Mesenchymal stem cell (in vitro differentiated cells and primary cell): ENCODE data around the gene FNDC4. TPM values are rescaled to one million over a fixed set of nuclear protein-coding genes. Genes with fewer than 3 reads are reported as not detected.
A peak's percentile ranks its signal among the peaks of the same experiment; 100 is the strongest.

Experiments
- DNase-seq: peaks from one replicate; pipeline ENCODE4 v3.0.0-alpha.2; 2013
- H2AFZ ChIP-seq: one replicate; pipeline ENCODE4 v1.6.1; 2013; ENCODE audit warnings: low read depth, mild to moderate bottlenecking, control low read depth, inconsistent platforms, low read length, moderate library complexity
- H2AK5ac ChIP-seq: 2 replicates; pipeline ENCODE4 v1.6.1; 2013; ENCODE audit warnings: low read length, moderate library complexity, mild to moderate bottlenecking, inconsistent platforms; ENCODE audit not compliant: severe bottlenecking
- H2BK120ac ChIP-seq: one replicate; pipeline ENCODE4 v1.6.1; 2013; ENCODE audit warnings: low read depth, mild to moderate bottlenecking, inconsistent platforms, low read length, moderate library complexity
- H2BK12ac ChIP-seq, 2 experiments: one replicate each; pipeline ENCODE4 v1.6.1; 2013; ENCODE audit warnings: inconsistent platforms in 2 of 2, low read length in 2 of 2, mild to moderate bottlenecking in 2 of 2, moderate library complexity in 2 of 2, control low read depth in 1 of 2
- H2BK15ac ChIP-seq: one replicate; pipeline ENCODE4 v1.6.1; 2013; ENCODE audit warnings: mild to moderate bottlenecking, low read depth, inconsistent platforms; ENCODE audit not compliant: poor library complexity, severe bottlenecking
- H2BK5ac ChIP-seq: 2 replicates; pipeline ENCODE4 v1.6.1; 2013; ENCODE audit warnings: low read depth, mild to moderate bottlenecking, low read length, control low read depth, inconsistent platforms; ENCODE audit not compliant: poor library complexity, severe bottlenecking
- H3K14ac ChIP-seq, 2 experiments: one replicate each; pipeline ENCODE4 v1.6.1; 2013; ENCODE audit warnings: inconsistent platforms in 2 of 2, low read length in 2 of 2, control low read depth in 1 of 2, mild to moderate bottlenecking in 1 of 2, moderate library complexity in 1 of 2
- H3K18ac ChIP-seq, 2 experiments: one replicate each; pipeline ENCODE4 v1.6.1; 2013; ENCODE audit warnings: inconsistent platforms in 2 of 2, low read length in 2 of 2, control low read depth in 1 of 2, low read depth in 1 of 2, mild to moderate bottlenecking in 1 of 2
- H3K23ac ChIP-seq, 2 experiments: one replicate each; pipeline ENCODE4 v1.6.1; 2013; ENCODE audit warnings: inconsistent platforms in 2 of 2, low read length in 2 of 2, mild to moderate bottlenecking in 2 of 2, moderate library complexity in 2 of 2, control low read depth in 1 of 2
- H3K27ac ChIP-seq: 2 replicates; pipeline ENCODE4 v1.5.1; 2013; ENCODE audit warnings: mild to moderate bottlenecking, moderate library complexity, low read length, control low read depth, inconsistent platforms; ENCODE audit not compliant: poor library complexity, severe bottlenecking
- H3K27me3 ChIP-seq, 2 experiments: 2 replicates each; pipeline versions ENCODE4 v1.6.1 to v1.7.0; 2013; ENCODE audit warnings: low read length in 2 of 2, mild to moderate bottlenecking in 2 of 2, moderate library complexity in 2 of 2, control low read depth in 1 of 2, inconsistent platforms in 1 of 2; ENCODE audit not compliant: control insufficient read depth in 1 of 2, insufficient read depth in 1 of 2
- H3K36me3 ChIP-seq, 2 experiments: 2 replicates each; pipeline versions ENCODE4 v1.6.1 to v1.7.0; 2013; ENCODE audit warnings: low read length in 2 of 2, control low read depth in 1 of 2, inconsistent platforms in 1 of 2, low read depth in 1 of 2, mild to moderate bottlenecking in 1 of 2; ENCODE audit not compliant: insufficient read depth in 2 of 2, control insufficient read depth in 1 of 2
- H3K4ac ChIP-seq, 2 experiments: one replicate each; pipeline ENCODE4 v1.6.1; 2013; ENCODE audit warnings: inconsistent platforms in 2 of 2, low read length in 2 of 2, mild to moderate bottlenecking in 2 of 2, moderate library complexity in 2 of 2, control low read depth in 1 of 2, low read depth in 1 of 2
- H3K4me1 ChIP-seq: 2 replicates; pipeline ENCODE4 v1.6.1; 2013; ENCODE audit warnings: low read depth, low read length, control low read depth; ENCODE audit not compliant: control insufficient read depth, insufficient read depth
- H3K4me2 ChIP-seq: 2 replicates; pipeline ENCODE4 v1.6.1; 2013; ENCODE audit warnings: low read length, mild to moderate bottlenecking, inconsistent platforms; ENCODE audit not compliant: poor library complexity, severe bottlenecking
- H3K4me3 ChIP-seq, 2 experiments: 2 replicates each; pipeline versions ENCODE4 v1.5.1 to v1.7.0; 2013; ENCODE audit warnings: low read length in 2 of 2, mild to moderate bottlenecking in 2 of 2, control low read depth in 1 of 2, low read depth in 1 of 2; ENCODE audit not compliant: insufficient read depth in 1 of 2
- H3K79me1 ChIP-seq: replicated peaks from 2 replicates; pipeline ENCODE4 v1.6.1; 2013; ENCODE audit warnings: mild to moderate bottlenecking, control low read depth, low read length, inconsistent platforms; ENCODE audit not compliant: poor library complexity, severe bottlenecking
- H3K9ac ChIP-seq: 2 replicates; pipeline ENCODE4 v1.7.0; 2013; ENCODE audit warnings: mild to moderate bottlenecking, low read length, moderate library complexity
- H3K9me3 ChIP-seq: 2 replicates; pipeline ENCODE4 v1.7.0; 2013; ENCODE audit warnings: mild to moderate bottlenecking, low read length; ENCODE audit not compliant: control insufficient read depth
- H4K8ac ChIP-seq: one replicate; pipeline ENCODE4 v1.6.1; 2013; ENCODE audit warnings: inconsistent platforms, mild to moderate bottlenecking, low read length, moderate library complexity
- H4K91ac ChIP-seq: one replicate; pipeline ENCODE4 v1.6.1; 2013; ENCODE audit warnings: mild to moderate bottlenecking, low read length, inconsistent platforms
- WGBS: methylation state at CpG from one replicate; pipeline ENCODE4 v1.1.7; 2013; ENCODE audit warnings: mixed read lengths; 5-methylcytosine and 5-hydroxymethylcytosine counted together
- small RNA-seq: library from polyadenylated mRNA; stranded (forward); fragments of <200 nt; extraction: miRNeasy Mini kit (QIAGEN cat#:217004); gene quantifications from one replicate; pipeline ENCODE3, GENCODE V24; 2013; ENCODE audit warnings: low read depth

Gene FNDC4

DNA sequence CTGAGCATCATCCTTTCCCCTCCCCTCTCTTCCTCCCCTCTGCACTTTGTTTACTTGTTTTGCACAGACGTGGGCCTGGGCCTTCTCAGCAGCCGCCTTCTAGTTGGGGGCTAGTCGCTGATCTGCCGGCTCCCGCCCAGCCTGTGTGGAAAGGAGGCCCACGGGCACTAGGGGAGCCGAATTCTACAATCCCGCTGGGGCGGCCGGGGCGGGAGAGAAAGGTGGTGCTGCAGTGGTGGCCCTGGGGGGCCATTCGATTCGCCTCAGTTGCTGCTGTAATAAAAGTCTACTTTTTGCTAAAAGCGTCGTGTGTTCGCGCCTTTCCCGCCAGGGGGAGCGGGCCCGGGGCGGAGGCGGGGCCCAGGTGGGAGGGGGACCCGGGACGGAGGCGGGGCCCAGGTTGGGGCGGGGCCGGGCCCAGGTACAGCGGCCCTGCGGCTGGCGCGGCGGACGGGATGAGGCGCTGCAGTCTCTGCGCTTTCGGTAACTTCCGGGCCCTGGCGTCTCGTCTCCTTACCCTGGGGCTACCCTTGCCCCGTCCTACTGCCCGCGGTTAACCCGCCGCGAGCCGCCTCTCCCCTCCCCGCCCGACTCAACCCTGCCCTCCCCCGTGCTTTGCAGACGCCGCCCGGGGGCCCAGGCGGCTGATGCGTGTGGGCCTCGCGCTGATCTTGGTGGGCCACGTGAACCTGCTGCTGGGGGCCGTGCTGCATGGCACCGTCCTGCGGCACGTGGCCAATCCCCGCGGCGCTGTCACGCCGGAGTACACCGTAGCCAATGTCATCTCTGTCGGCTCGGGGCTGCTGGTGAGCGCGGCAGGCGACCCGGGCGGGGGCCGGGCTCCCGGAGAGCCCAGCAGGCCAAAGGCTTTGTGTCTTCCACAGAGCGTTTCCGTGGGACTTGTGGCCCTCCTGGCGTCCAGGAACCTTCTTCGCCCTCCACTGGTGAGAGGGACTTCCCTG lies 52.8 kb downstream of the FNDC4 start, which contains the start of gene KRTCAP3:
Gene KRTCAP3 (plus strand): TSS at position 424 of the 962 bp plus-strand sequence. CDS start 32 bp downstream, at position 456.
- H2BK12ac ChIP-seq = no peak within 1 kb of the TSS
- no peak within 1 kb of the TSS for H3K4me3 ChIP-seq
- no peak for DNase-seq
- H2BK5ac ChIP-seq = no peak within 1 kb of the TSS
- H3K27me3 ChIP-seq = no peaks in the 10 kb centered on the region
- H3K18ac ChIP-seq = no peak within 1 kb of the TSS
- H3K4ac ChIP-seq = no peak within 1 kb of the TSS
- no peak within 1 kb of the TSS for H2BK120ac ChIP-seq
- H3K79me1 ChIP-seq = peaks cover under 1% of the 10 kb centered on the region
- H4K91ac ChIP-seq = no peak within 1 kb of the TSS
- no peak within 1 kb of the TSS for H3K23ac ChIP-seq
- peak within 1 kb of the TSS; percentile 61 for H4K8ac ChIP-seq
- H2AK5ac ChIP-seq = no peak within 1 kb of the TSS
- peaks cover 63 to 75% of the 10 kb centered on the region in 2 experiments for H3K36me3 ChIP-seq
- H3K14ac ChIP-seq = no peak within 1 kb of the TSS
- H3K4me1 ChIP-seq = peaks cover 6% of the 10 kb centered on the region
- no peak within 1 kb of the TSS for H3K4me2 ChIP-seq
- no peak within 1 kb of the TSS for H3K9ac ChIP-seq
- H3K9me3 ChIP-seq = no peaks in the 10 kb centered on the region
- peak within 1 kb of the TSS; percentile 70 for H2BK15ac ChIP-seq
- no peak within 1 kb of the TSS for H2AFZ ChIP-seq
- 47% methylated on average over 71 of the region's 80 CpGs for WGBS
- no peak within 1 kb of the TSS for H3K27ac ChIP-seq

Small RNAs within 50 kb of the gene (small RNA-seq; reads per million reads assigned to genes)
- not detected for gene RNU6-986P
